Retinal pigment epithelial cell (primary cell): Measurements from ENCODE around the gene HS6ST3.

Experiments
- DNase-seq: peaks from one replicate; pipeline ENCODE4 v3.0.0-alpha.2; 2010; ENCODE audit warnings: low read depth
- H3K4me3 ChIP-seq: 2 replicates; pipeline ENCODE4 v1.5.1; 2011; ENCODE audit warnings: mild to moderate bottlenecking, low read length, control low read depth, moderate library complexity
- TF ChIP-seq, protein P1 (sequence below): conservative IDR thresholded peaks from 2 replicates; pipeline ENCODE4 v1.5.1; 2011; ENCODE audit warnings: low read depth, low read length, control low read depth, inconsistent platforms

Gene HS6ST3

DNA sequence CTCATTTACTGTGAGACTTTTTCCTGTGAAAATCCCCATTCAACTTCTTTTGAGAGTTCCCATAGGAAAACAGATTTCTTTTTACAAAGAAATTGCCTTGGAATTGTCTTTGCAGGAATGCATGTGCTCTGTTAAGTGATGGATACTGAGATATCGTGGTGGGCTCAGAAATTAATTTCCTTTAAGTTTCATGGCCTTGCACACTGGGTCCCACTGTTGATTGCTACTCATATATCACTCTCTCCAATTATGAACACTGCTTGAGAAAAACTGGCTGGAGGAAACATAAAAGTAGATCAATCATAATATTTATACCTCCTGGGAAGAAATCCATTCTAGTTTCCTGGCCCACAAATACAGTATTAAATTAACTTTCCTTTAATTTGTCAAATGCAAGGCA lies 773.1 kb downstream of the HS6ST3 start:
- TF ChIP-seq, protein P1, sequence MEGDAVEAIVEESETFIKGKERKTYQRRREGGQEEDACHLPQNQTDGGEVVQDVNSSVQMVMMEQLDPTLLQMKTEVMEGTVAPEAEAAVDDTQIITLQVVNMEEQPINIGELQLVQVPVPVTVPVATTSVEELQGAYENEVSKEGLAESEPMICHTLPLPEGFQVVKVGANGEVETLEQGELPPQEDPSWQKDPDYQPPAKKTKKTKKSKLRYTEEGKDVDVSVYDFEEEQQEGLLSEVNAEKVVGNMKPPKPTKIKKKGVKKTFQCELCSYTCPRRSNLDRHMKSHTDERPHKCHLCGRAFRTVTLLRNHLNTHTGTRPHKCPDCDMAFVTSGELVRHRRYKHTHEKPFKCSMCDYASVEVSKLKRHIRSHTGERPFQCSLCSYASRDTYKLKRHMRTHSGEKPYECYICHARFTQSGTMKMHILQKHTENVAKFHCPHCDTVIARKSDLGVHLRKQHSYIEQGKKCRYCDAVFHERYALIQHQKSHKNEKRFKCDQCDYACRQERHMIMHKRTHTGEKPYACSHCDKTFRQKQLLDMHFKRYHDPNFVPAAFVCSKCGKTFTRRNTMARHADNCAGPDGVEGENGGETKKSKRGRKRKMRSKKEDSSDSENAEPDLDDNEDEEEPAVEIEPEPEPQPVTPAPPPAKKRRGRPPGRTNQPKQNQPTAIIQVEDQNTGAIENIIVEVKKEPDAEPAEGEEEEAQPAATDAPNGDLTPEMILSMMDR = no peak
- H3K4me3 ChIP-seq = no peak overlapping the region
- no peak for DNase-seq

DNA sequence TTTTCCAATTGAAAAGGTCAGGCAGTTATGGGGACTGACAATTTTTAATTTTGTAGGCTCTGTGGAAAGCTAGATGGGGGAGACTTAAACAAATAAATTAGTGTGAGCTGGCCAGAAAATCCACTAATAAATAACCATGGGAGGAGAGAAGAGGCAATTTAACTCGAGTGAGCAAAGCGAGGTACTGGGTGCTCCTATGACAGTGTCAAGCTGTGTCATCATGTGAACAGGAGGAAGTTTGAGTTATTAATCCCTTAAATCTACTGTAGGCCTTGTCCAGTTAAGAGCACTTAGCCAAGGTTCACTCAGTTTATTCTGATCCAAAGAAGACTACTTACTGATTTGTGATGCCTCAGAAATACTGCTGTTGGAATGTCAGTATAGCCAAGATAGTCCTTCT lies 781.6 kb downstream of the HS6ST3 start:
- no peak for DNase-seq
- TF ChIP-seq, protein P1 = no peak
- no peak overlapping the region for H3K4me3 ChIP-seq

DNA sequence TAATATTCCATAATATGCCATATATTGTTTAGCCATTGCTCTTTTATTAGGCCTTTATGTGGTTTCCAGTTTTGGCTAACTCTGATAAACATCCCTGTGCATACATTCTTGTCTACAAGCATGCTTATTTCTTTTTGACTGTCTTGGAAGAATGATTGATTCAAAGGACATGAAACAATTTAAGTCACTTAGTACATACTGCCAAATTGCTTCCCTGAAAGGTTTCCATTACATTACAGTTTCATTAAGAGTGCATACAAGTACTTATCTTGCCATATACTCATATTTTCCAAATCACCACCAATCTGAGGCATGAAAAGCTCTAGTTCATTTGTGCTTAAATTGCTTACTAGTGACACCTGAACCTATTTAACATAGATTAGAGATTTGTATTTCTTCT lies 790.5 kb downstream of the HS6ST3 start:
- no peak overlapping the region for H3K4me3 ChIP-seq
- no peak for DNase-seq
- TF ChIP-seq, protein P1 = no peak
